Neuronal stem cell (in vitro differentiated cells): ENCODE results near the gene ARL9.

Experiments
- DNase-seq: peaks from one replicate; pipeline ENCODE4 v3.0.0-alpha.2; 2013; ENCODE audit warnings: low spot score
- H2AFZ ChIP-seq: one replicate; pipeline ENCODE4 v1.6.1; 2013; ENCODE audit warnings: mild to moderate bottlenecking, low read length, inconsistent platforms
- H2AK5ac ChIP-seq: 2 replicates; pipeline ENCODE4 v1.6.1; 2013; ENCODE audit warnings: low read depth, mild to moderate bottlenecking, inconsistent platforms, low read length, moderate library complexity, mixed read lengths
- H2BK120ac ChIP-seq: 2 replicates; pipeline ENCODE4 v1.6.1; 2013; ENCODE audit warnings: low read depth, mild to moderate bottlenecking, inconsistent platforms, low read length, moderate library complexity, mixed read lengths
- H2BK12ac ChIP-seq: one replicate; pipeline ENCODE4 v1.6.1; 2013; ENCODE audit warnings: low read length, inconsistent platforms
- H2BK15ac ChIP-seq: 2 replicates; pipeline ENCODE4 v1.6.1; 2013; ENCODE audit warnings: mild to moderate bottlenecking, low read length, inconsistent platforms, mixed read lengths
- H2BK5ac ChIP-seq: one replicate; pipeline ENCODE4 v1.6.1; 2013; ENCODE audit warnings: inconsistent platforms, mild to moderate bottlenecking, low read length, moderate library complexity
- H3K14ac ChIP-seq: one replicate; pipeline ENCODE4 v1.6.1; 2013; ENCODE audit warnings: low read length, inconsistent platforms
- H3K18ac ChIP-seq: 2 replicates; pipeline ENCODE4 v1.6.1; 2013; ENCODE audit warnings: low read length, inconsistent platforms
- H3K23ac ChIP-seq: 2 replicates; pipeline ENCODE4 v1.6.1; 2013; ENCODE audit warnings: low read depth, mild to moderate bottlenecking, mixed read lengths, low read length, inconsistent platforms; ENCODE audit not compliant: poor library complexity
- H3K27ac ChIP-seq: replicated peaks from 3 replicates; pipeline ENCODE4 v1.5.1; 2013; ENCODE audit warnings: low read length, inconsistent platforms
- H3K27me3 ChIP-seq, 3 experiments: 2 replicates each; pipeline ENCODE4 v1.6.1; 2013; ENCODE audit warnings: low read length in 3 of 3, mild to moderate bottlenecking in 2 of 3, inconsistent platforms in 1 of 3, low read depth in 1 of 3, mixed read lengths in 1 of 3, moderate library complexity in 1 of 3; ENCODE audit not compliant: control insufficient read depth in 3 of 3, insufficient read depth in 3 of 3
- H3K36me3 ChIP-seq, 2 donors: replicated peaks in 1 of 2; 2 replicates each; pipeline ENCODE4 v1.6.1; 2013; ENCODE audit warnings: low read length in 2 of 2; ENCODE audit not compliant: control insufficient read depth in 2 of 2, insufficient read depth in 2 of 2
- H3K4ac ChIP-seq: 2 replicates; pipeline ENCODE4 v1.6.1; 2013; ENCODE audit warnings: inconsistent platforms, mild to moderate bottlenecking, low read length, moderate library complexity
- H3K4me1 ChIP-seq, 2 donors: 1 replicate in 1 of 2; 2 replicates in 1 of 2; pipeline ENCODE4 v1.6.1; 2013; ENCODE audit warnings: low read length in 2 of 2, low read depth in 1 of 2; ENCODE audit not compliant: control insufficient read depth in 2 of 2, insufficient read depth in 1 of 2
- H3K4me2 ChIP-seq: one replicate; pipeline ENCODE4 v1.6.1; 2013; ENCODE audit warnings: mild to moderate bottlenecking, low read length, inconsistent platforms; ENCODE audit not compliant: insufficient read depth, poor library complexity, severe bottlenecking
- H3K4me3 ChIP-seq, 2 donors: 2 replicates each; pipeline ENCODE4 v1.5.1; 2013; ENCODE audit warnings: low read length in 2 of 2, mild to moderate bottlenecking in 2 of 2, inconsistent platforms in 1 of 2, moderate library complexity in 1 of 2
- H3K79me1 ChIP-seq: one replicate; pipeline ENCODE4 v1.6.1; 2013; ENCODE audit warnings: low read depth, mild to moderate bottlenecking, inconsistent platforms, low read length, moderate library complexity
- H3K9ac ChIP-seq: one replicate; pipeline ENCODE4 v1.6.1; 2013; ENCODE audit warnings: mild to moderate bottlenecking, low read depth, low read length, inconsistent platforms; ENCODE audit not compliant: poor library complexity
- H3K9me3 ChIP-seq, 2 donors: replicated peaks in 1 of 2; 2 replicates each; pipeline versions ENCODE3 to v1.6.1; 2013; ENCODE audit warnings: low read length in 2 of 2, mild to moderate bottlenecking in 2 of 2, inconsistent platforms in 1 of 2, low read depth in 1 of 2, mixed read lengths in 1 of 2, moderate library complexity in 1 of 2; ENCODE audit not compliant: control insufficient read depth in 2 of 2, insufficient read depth in 1 of 2
- H4K8ac ChIP-seq: one replicate; pipeline ENCODE4 v1.6.1; 2013; ENCODE audit warnings: low read depth, mild to moderate bottlenecking, inconsistent platforms, low read length, moderate library complexity
- H4K91ac ChIP-seq: one replicate; pipeline ENCODE4 v1.6.1; 2013; ENCODE audit warnings: low read length, low read depth, mild to moderate bottlenecking, inconsistent platforms; ENCODE audit not compliant: poor library complexity
- WGBS, 2 donors: extraction: QIAGEN DNeasy Blood & Tissue Kit; methylation state at CpG; one replicate each; pipeline ENCODE4 v1.1.7; 2013; ENCODE audit warnings: missing lambda C conversion rate in 2 of 2, mixed read lengths in 1 of 2; ENCODE audit not compliant: insufficient read length in 2 of 2, insufficient replicate concordance in 1 of 2; ENCODE audit errors: extremely low coverage in 2 of 2; 5-methylcytosine and 5-hydroxymethylcytosine counted together

Gene ARL9

GRCh38 chr4:56531823-56532222, 26.2 kb downstream of the ARL9 start:
- WGBS, 2 donors = no CpG with 5 or more reads among the region's 4 CpGs
- Histone ChIP-seq H2BK5ac (no peak overlapping the region), H3K9me3 (peaks cover 0 to 5% of the 10 kb centered on the region in 2 donors), H3K4me1 (peaks cover 3 to 4% of the 10 kb centered on the region in 2 donors), H2BK15ac (no peak overlapping the region), H2AK5ac (no peak overlapping the region), H3K27me3 (peaks cover 0 to 43% (median 15%) of the 10 kb centered on the region in 3 experiments), H3K4me2 (no peak overlapping the region), H3K4me3 (no peak overlapping the region), H2BK12ac (no peak overlapping the region), H3K14ac (no peak overlapping the region), H2AFZ (no peak overlapping the region), H3K79me1 (no peaks in the 10 kb centered on the region), H3K4ac (no peak overlapping the region), H4K8ac (no peak overlapping the region), H3K36me3 (no peaks in the 10 kb centered on the region), H2BK120ac (no peak overlapping the region), H3K18ac (no peak overlapping the region), H3K23ac (no peak overlapping the region), H3K27ac (no peak overlapping the region), H3K9ac (no peak overlapping the region), H4K91ac (no peak overlapping the region)
- DNase-seq = no peak

GRCh38 chr4:56532239-56532638, 26.6 kb downstream of the ARL9 start:
- Histone ChIP-seq H3K9me3 (peaks cover 0 to 5% of the 10 kb centered on the region in 2 donors), H3K9ac (no peak overlapping the region), H2BK15ac (no peak overlapping the region), H2AFZ (no peak overlapping the region), H3K4ac (no peak overlapping the region), H3K27me3 (peaks cover 0 to 43% (median 15%) of the 10 kb centered on the region in 3 experiments), H3K14ac (no peak overlapping the region), H4K91ac (no peak overlapping the region), H3K79me1 (no peaks in the 10 kb centered on the region), H3K36me3 (no peaks in the 10 kb centered on the region), H3K23ac (no peak overlapping the region), H3K4me1 (peaks cover 3 to 4% of the 10 kb centered on the region in 2 donors), H2BK120ac (no peak overlapping the region), H3K27ac (no peak overlapping the region), H3K4me3 (no peak overlapping the region), H2BK12ac (no peak overlapping the region), H2AK5ac (no peak overlapping the region), H2BK5ac (no peak overlapping the region), H3K18ac (no peak overlapping the region), H3K4me2 (no peak overlapping the region), H4K8ac (no peak overlapping the region)
- no CpG with 5 or more reads among the region's 2 CpGs for WGBS, 2 donors
- DNase-seq = no peak

GRCh38 chr4:56535915-56536314, 30.3 kb downstream of the ARL9 start:
- no peak for DNase-seq
- Histone ChIP-seq H2BK12ac (no peak overlapping the region), H2BK15ac (no peak overlapping the region), H3K4me3 (no peak overlapping the region), H3K27ac (no peak overlapping the region), H3K9ac (no peak overlapping the region), H3K14ac (no peak overlapping the region), H2BK5ac (no peak overlapping the region), H3K4ac (no peak overlapping the region), H3K36me3 (no peaks in the 10 kb centered on the region), H4K8ac (no peak overlapping the region), H3K4me1 (peaks cover 0 to 1% of the 10 kb centered on the region in 2 donors), H3K9me3 (peaks cover 0 to 5% of the 10 kb centered on the region in 2 donors), H2AFZ (no peak overlapping the region), H3K23ac (no peak overlapping the region), H4K91ac (no peak overlapping the region), H3K18ac (no peak overlapping the region), H2BK120ac (no peak overlapping the region), H3K79me1 (no peaks in the 10 kb centered on the region), H3K4me2 (no peak overlapping the region), H2AK5ac (no peak overlapping the region), H3K27me3 (peaks cover 0 to 30% (median 11%) of the 10 kb centered on the region in 3 experiments)
- WGBS, 2 donors = no CpG with 5 or more reads among the region's 7 CpGs

GRCh38 chr4:56537147-56537546, 31.6 kb downstream of the ARL9 start:
- Histone ChIP-seq H3K4me3 (no peak overlapping the region), H2AFZ (no peak overlapping the region), H2BK15ac (no peak overlapping the region), H3K9me3 (peaks cover 0 to 1% of the 10 kb centered on the region in 2 donors), H4K91ac (no peak overlapping the region), H3K79me1 (no peaks in the 10 kb centered on the region), H2AK5ac (no peak overlapping the region), H3K4ac (no peak overlapping the region), H3K36me3 (no peaks in the 10 kb centered on the region), H2BK12ac (no peak overlapping the region), H2BK120ac (no peak overlapping the region), H3K27ac (no peak overlapping the region), H3K9ac (no peak overlapping the region), H3K4me1 (no peaks in the 10 kb centered on the region), H3K14ac (no peak overlapping the region), H2BK5ac (no peak overlapping the region), H3K27me3 (peaks cover 0 to 18% (median 0%) of the 10 kb centered on the region in 3 experiments), H3K18ac (no peak overlapping the region), H3K4me2 (no peak overlapping the region), H4K8ac (no peak overlapping the region), H3K23ac (no peak overlapping the region)
- no CpG with 5 or more reads among the region's 1 CpG for WGBS, 2 donors
- DNase-seq = no peak
